Measurements from ENCODE around the gene NOTUM. TPM values are rescaled to one million over a fixed set of nuclear protein-coding genes. Genes with fewer than 3 reads are reported as not detected.

NOTUM gene
- total and polyA plus RNA-seq, 4 donors = 0.19 to 5.4 (median 1.6) TPM

DNA sequence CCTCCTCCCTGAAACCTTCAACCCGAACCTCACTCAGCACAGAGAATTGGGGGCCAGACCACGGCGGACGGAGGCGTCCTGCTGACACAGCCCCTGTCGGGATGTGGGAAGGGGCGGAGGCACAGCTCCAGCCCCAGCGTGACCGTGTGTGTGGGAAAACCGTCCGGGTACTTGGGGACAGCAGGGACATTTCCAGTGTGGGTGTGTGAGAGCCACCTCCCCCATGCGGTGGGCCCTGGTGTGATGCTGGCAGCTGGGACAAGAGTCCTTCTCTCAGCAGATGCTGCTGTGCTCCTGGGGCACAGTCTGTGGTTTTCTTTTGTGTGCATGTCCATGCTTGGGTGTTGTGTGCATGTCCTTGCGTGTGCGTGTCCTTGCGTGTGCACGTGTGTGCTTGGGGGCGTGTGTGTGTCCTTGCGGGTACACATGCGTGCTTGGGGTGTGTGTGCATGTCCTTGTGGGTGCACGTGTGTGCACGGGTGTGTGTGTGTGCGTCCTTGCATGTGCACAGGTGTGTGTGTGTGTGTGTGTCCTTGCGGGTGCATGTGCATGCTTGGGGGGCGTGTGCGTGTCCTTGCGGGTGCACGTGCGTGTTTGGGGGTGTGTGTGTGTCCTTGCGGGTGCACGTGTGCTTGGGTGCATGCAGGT is 44.8 kb upstream of the NOTUM start:
- H3K4me1 ChIP-seq (ENCODE audit: control insufficient read depth in 4 of 4, insufficient read depth in 4 of 4, low read length in 3 of 4) = peaks cover 0 to 6% (median 3%) of the 10 kb centered on the region in 4 donors
- DNase-seq (ENCODE audit: low spot score) = no peak
- H3K9me3 ChIP-seq (ENCODE audit: control insufficient read depth in 4 of 4, low read length in 3 of 4) = no peaks in the 10 kb centered on the region
- no peak overlapping the region for H3K9ac ChIP-seq (ENCODE audit: low read depth in 1 of 2, low read length in 2 of 2)
- no peaks in the 10 kb centered on the region for H3K27me3 ChIP-seq (ENCODE audit: control insufficient read depth in 4 of 4, insufficient read depth in 4 of 4, low read length in 3 of 4)
- WGBS = 94% methylated on average over 30 of the region's 30 CpGs
- TF ChIP-seq ATF3 (IDR thresholded peaks at IDR 0.05) = no peak
- no peak for TF ChIP-seq GABPA (IDR thresholded peaks at IDR 0.05 in 1 of 2, conservative IDR thresholded peaks at IDR 0.05 in 1 of 2)
- no peak for TF ChIP-seq FOXA1 (IDR thresholded peaks at IDR 0.05)
- TF ChIP-seq YY1 (IDR thresholded peaks at IDR 0.05) = no peak
- TF ChIP-seq TAF1 (conservative IDR thresholded peaks at IDR 0.05) = no peak
- TF ChIP-seq HNF4A (conservative IDR thresholded peaks at IDR 0.05) = no peak
- TF ChIP-seq, protein P1, sequence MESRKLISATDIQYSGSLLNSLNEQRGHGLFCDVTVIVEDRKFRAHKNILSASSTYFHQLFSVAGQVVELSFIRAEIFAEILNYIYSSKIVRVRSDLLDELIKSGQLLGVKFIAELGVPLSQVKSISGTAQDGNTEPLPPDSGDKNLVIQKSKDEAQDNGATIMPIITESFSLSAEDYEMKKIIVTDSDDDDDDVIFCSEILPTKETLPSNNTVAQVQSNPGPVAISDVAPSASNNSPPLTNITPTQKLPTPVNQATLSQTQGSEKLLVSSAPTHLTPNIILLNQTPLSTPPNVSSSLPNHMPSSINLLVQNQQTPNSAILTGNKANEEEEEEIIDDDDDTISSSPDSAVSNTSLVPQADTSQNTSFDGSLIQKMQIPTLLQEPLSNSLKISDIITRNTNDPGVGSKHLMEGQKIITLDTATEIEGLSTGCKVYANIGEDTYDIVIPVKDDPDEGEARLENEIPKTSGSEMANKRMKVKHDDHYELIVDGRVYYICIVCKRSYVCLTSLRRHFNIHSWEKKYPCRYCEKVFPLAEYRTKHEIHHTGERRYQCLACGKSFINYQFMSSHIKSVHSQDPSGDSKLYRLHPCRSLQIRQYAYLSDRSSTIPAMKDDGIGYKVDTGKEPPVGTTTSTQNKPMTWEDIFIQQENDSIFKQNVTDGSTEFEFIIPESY (IDR thresholded peaks at IDR 0.05) = no peak
- no peak for TF ChIP-seq EGR1 (IDR thresholded peaks at IDR 0.05; ENCODE audit: low read depth in 2 of 2)
- TF ChIP-seq, protein P2, sequence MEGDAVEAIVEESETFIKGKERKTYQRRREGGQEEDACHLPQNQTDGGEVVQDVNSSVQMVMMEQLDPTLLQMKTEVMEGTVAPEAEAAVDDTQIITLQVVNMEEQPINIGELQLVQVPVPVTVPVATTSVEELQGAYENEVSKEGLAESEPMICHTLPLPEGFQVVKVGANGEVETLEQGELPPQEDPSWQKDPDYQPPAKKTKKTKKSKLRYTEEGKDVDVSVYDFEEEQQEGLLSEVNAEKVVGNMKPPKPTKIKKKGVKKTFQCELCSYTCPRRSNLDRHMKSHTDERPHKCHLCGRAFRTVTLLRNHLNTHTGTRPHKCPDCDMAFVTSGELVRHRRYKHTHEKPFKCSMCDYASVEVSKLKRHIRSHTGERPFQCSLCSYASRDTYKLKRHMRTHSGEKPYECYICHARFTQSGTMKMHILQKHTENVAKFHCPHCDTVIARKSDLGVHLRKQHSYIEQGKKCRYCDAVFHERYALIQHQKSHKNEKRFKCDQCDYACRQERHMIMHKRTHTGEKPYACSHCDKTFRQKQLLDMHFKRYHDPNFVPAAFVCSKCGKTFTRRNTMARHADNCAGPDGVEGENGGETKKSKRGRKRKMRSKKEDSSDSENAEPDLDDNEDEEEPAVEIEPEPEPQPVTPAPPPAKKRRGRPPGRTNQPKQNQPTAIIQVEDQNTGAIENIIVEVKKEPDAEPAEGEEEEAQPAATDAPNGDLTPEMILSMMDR (IDR thresholded peaks at IDR 0.05; ENCODE audit: low read depth, low read length, missing input control) = no peak
- TF ChIP-seq RXRA (IDR thresholded peaks at IDR 0.05) = no peak
- TF ChIP-seq, protein P3, sequence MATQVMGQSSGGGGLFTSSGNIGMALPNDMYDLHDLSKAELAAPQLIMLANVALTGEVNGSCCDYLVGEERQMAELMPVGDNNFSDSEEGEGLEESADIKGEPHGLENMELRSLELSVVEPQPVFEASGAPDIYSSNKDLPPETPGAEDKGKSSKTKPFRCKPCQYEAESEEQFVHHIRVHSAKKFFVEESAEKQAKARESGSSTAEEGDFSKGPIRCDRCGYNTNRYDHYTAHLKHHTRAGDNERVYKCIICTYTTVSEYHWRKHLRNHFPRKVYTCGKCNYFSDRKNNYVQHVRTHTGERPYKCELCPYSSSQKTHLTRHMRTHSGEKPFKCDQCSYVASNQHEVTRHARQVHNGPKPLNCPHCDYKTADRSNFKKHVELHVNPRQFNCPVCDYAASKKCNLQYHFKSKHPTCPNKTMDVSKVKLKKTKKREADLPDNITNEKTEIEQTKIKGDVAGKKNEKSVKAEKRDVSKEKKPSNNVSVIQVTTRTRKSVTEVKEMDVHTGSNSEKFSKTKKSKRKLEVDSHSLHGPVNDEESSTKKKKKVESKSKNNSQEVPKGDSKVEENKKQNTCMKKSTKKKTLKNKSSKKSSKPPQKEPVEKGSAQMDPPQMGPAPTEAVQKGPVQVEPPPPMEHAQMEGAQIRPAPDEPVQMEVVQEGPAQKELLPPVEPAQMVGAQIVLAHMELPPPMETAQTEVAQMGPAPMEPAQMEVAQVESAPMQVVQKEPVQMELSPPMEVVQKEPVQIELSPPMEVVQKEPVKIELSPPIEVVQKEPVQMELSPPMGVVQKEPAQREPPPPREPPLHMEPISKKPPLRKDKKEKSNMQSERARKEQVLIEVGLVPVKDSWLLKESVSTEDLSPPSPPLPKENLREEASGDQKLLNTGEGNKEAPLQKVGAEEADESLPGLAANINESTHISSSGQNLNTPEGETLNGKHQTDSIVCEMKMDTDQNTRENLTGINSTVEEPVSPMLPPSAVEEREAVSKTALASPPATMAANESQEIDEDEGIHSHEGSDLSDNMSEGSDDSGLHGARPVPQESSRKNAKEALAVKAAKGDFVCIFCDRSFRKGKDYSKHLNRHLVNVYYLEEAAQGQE (IDR thresholded peaks at IDR 0.05) = no peak
- TF ChIP-seq, protein P4, sequence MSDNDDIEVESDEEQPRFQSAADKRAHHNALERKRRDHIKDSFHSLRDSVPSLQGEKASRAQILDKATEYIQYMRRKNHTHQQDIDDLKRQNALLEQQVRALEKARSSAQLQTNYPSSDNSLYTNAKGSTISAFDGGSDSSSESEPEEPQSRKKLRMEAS (IDR thresholded peaks at IDR 0.05) = no peak
- no peak for TF ChIP-seq HNF4G (IDR thresholded peaks at IDR 0.05)
- H3K4me3 ChIP-seq (ENCODE audit: low read depth in 1 of 3, low read length in 3 of 3) = no peak overlapping the region
- no peak overlapping the region for H3K27ac ChIP-seq (ENCODE audit: low read depth in 1 of 2, low read length in 2 of 2)
- H3K36me3 ChIP-seq (ENCODE audit: control insufficient read depth in 4 of 4, insufficient read depth in 3 of 4, low read depth in 1 of 4, low read length in 3 of 4) = peaks cover 0 to 3% (median 1%) of the 10 kb centered on the region in 4 donors

Measured in liver (tissue), 9 donors.